Daoy (cell line): ENCODE measurements around the gene NME1. TPM values are rescaled to one million over a fixed set of nuclear protein-coding genes. Genes with fewer than 3 reads are reported as not detected.
"Not testable (repeated sequence)": the region's sequence is repeated elsewhere in the genome, so short reads cannot be mapped to it uniquely, and the experiment has no call there.

Experiments used
- DNase-seq: peaks from one replicate; pipeline ENCODE4 v3.0.0-alpha.2; 2015; ENCODE audit warnings: low read depth
- total RNA-seq: library from RNA; depleted of rRNA; stranded (reverse); fragments of >200 nt; shearing (Covaris generic); gene quantifications from 2 replicates; pipeline ENCODE4 v1.2.3, GENCODE V29; 2014; rRNA removed

Gene NME1
- 318 and 324 TPM in 2 replicates for total RNA-seq

DNA sequence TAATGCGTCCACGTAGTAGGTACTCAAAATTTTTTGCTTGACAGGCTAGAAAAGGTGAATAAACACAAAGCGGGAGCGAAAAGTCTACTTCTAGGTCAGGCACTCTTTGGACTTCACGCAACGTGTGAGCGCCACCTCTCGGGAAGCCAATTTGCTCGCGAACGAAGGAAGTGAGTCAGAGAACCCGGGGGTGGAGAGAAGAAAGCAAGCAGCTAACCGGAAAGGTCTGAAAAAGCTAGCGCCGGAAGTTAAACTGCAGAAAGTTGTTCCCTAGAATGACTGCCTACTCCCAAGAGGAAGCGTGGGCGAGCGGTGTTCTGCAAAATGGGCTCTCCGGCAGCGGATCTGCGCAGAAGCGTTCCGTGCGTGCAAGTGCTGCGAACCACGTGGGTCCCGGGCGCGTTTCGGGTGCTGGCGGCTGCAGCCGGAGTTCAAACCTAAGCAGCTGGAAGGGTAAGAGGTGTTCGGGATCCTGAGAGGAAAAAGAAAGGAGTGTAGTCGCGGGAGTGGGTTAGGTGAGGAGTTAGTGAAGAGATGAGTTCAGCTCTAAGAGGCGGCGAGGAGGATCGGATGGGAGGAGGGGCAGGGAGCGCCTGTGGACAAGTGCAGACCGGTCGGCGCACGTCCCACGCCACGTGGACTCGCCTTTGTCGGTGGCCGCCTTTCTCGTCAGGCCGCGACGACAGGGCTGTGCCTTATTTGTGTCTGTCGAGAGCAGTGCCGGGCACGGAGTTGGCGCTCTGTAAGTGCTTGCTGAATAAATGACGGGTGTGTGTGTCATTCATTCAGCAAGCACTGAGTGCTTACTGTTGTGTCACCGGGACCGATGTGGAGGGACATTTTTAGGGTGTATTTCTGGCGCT, at the start of gene NME1:
Gene NME1 (plus strand): TSS at position 350 of the 863 bp plus-strand sequence. CDS start 2,096 bp downstream, outside the sequence.
- peak; percentile 96 for DNase-seq

DNA sequence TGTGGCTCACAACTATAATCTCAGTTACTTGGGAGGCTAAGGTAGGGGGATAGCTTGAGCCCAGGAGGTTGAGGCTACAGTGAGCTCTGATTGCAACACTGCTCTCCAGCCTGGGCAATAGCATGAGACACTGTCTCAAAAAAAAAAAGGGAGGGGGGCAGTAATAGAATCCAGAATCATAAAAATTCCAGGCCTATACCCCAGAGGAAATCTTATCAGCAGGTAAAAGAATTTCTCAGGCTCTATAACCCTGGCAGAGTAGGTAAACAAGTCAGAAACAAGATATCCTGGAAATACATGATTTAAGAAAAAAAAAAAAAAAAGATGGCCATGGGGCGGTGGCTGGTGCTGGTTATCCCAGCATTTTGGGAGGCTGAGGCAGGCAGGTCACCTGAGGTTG, 45.6 kb upstream of the NME1 start:
- DNase-seq, result no peak

DNA sequence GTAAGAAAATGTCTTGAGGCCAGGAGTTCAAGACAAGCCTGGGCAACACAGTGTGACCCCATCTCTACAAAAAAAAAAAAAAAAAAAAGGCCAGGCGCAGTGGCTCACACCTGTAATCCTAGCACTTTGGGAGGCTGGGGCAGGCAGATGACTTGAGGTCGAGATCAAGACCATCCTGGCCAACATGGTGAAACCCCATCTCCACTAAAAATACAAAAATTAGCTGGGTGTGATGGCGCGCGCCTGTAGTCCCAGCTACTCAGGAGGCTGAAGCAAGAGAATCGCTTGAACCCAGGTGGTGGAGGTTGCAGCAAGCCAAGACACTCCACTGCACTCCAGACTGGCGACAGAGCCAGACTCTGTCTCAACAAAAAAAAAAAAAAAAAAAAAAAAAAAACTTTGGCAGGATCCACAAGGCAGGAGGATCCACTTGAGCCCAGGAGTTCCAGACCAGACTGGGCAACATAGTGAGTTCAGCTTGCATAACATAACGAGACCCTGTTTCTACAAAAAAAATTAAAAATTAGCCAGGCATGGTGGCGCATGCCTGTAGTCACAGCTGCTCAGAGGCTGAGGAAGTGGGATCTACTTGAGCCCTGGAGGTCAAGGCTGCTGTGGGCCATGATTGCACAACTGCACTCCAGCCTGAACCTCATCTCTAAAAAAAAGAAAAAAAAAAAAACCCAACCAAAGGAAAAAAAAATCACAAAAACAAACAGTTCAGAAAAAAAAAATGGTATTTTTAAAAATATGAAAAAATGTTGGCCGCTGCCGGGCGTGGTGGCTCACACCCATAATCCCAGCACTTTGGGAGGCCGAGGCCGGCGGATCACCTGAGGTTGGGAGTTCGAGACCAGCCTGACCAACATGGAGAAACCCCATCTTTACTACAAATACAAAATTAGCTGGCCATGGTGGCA, 40.8 kb upstream of the NME1 start:
- not testable (repeated sequence) for DNase-seq

DNA sequence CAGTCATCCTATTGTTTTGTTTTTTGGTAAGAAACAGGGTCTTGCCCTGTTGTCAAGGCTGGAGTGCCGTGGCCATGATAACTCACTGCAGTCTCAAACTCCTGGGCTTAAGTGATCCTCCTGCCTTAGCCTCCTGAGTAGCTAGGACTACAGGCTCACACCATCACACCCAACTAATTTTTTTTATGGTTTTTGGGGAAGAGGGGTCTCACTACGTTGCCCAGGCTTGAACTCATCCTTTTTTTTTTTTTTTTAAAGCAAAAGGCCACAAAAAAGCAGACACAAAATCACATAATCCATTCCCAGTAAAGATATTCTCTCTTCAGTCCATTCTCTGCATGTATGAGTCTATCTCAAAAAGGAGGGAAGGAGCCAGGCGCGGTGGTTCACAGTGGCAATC, 38.2 kb upstream of the NME1 start:
- DNase-seq, result no peak

DNA sequence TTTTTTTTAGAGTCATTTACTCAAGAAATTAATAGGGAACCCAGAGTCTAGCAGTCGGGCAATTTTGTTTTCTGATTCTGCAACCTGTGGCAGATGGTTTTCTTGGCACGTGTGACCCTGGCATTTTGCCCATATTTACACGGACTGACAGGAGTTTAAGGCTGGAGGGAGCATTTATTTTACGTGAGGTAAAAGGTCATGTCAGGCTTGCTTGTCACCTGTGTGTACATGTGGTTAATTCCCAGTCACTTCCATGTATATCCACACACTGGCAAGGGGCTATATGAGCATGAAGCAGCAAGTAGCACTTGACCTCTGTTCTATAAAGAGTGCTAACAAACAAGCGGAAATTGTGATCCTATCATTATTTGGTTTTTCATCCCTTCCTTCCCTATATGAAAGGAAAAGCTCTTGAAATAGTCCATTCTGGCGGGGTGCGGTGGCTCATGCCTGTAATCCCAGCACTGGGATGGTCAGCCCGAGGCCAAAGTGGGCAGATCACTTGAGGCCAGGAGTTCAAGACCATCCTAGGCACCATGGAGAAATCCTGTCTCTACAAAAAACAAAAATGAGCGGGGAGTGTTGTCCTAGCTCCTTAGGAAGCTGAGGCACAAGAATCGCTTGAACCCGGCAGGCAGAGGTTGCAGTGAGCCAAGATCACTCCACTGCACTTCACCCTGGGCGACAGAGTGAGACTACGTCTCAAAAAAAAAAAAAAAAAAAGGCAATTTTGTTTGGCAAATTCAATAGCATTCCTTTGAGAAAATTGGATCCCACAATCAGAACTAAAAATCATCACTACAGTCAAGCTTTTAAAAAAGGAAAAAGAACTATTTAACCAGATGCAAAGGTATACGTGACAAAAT, 34.8 kb upstream of the NME1 start:
- DNase-seq, result no peak

DNA sequence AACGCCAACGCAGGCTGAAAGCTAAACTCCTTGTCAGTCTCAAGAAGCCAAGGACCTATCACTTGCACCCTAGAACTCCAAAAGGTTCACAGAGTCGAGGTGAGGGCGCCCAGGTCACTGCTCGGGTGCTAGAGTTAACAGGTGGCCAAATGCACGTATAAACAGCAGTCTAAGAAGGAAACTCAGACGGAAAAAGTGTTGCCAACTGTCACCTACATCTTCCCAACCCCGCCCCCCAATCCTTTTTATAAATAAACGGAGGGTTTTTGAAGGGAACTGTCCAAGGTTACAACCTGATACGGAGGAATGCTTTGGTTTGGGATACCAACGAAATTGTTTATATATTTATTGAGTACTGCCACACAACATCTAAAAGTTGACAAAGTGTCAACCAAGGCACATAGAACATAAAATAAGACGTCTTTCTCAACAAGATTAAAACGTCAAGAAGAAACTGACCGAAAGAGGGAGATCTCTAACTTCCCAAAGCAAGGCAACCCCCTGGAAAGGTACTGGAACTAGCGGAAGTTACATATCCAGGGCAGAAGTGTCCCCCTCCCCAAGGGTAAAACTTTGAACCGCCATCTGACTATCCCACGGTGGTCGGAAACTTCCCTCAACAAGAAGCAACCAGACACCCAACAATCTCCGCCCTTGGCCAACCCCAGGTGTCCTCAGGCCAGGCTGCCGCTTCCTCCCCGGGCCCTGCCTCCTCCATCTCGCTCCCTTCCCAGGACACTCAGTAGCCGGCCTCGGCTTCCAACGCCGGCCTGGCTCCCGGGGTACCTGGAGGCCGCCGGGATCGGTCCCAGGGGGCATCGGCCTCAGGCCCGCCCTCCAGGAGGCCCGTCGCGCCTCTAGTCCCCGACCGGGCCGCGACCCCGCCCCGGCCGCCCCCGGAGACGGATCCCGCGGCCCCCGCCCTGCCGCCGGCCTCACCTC, 33.7 kb upstream of the NME1 start:
- DNase-seq, result peak; percentile 42

DNA sequence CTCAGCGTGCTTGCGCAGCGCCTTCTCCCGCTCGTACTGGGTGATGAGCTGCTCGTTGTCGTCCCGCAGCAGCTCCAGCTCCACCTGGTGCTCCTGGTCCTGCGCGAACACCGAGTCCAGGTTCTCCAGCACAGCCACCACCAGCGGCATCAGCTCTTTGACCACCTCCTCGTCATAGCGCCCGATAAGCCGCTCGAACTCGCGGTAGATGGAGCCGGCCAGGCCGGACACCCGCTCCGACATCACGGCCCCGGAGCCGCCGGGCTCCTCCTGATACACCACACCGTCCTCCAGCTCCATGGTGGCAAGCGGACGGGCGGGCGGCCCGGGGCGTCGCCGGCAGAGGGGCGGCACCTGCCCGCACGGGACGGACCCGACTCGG, 33.0 kb upstream of the NME1 start:
- peak; percentile 41 for DNase-seq

DNA sequence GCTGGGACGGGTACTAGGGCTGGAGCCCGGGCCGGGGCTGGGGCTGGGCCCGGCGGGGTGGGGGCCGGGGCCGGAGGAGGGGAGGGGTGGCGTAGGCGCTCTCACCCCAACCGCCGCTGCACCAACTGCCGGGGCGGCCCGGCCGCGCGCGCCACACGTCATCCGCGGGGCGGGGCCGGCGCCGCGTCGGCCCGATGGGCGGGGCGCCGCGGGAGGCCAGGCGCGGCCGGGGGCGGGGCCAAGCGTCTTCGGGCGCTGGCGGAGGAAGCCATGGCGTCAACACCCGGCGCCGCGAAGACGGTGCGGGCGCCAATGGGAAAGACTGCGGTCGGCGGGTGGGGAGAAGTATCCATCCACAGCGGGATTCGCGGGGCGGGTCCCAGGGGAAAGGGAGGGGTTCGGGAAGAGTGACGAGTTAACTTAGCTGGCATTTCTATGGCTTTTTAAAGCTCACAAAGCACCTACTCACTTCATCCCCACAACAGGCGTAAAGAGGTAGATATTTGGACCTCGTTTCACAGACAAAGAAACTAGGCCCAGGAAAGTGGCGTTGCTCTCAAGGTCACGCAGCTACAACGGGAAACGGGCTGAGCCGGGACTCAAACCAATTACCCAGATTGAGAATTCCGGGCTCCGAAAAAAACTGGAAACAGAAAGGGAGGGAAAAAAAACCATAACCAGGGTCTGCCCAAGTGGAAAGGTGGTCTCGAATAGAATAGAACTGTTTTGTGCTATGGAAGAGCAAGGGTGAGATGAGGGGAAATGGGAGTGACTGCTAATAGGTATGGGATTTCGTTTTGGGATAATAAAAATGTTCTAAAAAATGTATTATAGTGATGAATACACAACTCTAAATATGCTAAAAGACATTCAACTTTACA, 32.4 kb upstream of the NME1 start, which contains the start of gene SPAG9:
Gene SPAG9 (minus strand): TSS at position 130 of the 881 bp plus-strand sequence. CDS start 212 bp downstream, outside the sequence.
- peak; percentile 96 for DNase-seq

DNA sequence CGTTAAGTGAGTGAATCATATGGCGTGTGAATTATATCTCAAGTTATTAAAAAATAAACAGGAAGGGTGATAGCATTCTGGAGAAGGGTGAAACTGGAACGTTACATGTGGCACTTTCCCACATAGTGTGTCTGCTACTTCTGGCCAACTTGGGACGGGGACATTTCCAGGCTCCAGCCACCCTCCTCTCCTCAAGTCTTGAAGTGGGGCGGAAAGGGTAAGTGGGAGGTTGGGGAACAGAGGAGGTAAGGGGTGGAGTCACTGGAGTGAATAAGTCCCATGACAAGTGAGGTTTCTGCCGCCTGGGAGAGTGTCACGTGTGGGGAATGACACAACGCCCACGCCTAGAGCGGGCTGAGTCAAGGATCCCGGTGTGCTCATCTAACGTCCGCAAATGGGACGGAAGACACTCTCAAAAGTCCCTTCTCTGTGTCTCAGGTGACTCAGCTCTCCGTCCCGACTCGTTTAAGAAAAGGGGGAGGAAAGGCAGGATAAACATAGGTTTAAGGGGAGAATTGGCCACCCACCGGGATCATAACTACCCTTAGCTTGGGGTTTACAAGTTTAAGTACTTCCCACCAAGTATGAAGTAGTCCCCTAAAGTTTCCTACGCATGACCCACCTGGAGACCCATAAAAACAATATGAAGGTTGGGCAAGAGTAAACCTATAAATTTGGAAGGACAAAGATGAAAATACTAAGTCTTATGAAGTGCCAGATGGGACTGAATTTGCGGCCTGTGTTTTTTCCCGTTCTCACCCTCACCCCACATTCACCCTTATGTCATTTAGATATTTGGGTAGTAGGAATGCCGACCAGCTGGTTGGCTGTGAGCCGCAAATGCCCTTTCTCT, 31.5 kb upstream of the NME1 start:
- DNase-seq, result peak; percentile 97

DNA sequence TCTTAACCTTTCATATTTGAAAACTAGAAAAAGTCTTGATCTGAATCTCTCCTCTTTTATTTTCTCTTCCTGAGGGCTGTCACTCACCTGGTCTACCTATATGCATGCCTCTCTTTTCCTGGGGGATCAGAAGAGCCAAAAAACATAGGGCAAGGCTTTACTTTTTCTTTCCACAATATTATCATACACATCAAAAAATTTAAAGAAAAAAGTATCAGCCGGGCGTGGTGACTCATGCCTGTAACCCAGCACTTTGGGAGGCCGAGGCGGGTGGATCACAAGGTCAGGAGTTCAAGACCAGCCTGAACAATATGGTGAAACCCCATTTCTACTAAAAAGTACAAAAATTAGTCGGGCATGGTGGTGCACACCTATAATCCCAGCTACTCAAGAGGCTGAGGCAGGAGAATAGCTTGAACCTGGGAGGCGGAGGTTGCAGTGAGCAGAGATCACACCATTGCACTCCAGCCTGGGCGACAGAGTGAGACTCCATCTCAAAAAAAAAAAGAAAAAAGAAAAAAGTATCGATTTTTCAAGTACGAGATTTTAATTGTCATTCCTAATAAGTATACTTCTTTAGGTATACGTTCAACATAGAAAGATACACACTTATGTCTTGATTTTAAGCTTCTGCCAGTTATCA, 30.8 kb upstream of the NME1 start:
- DNase-seq, result not testable (repeated sequence)

DNA sequence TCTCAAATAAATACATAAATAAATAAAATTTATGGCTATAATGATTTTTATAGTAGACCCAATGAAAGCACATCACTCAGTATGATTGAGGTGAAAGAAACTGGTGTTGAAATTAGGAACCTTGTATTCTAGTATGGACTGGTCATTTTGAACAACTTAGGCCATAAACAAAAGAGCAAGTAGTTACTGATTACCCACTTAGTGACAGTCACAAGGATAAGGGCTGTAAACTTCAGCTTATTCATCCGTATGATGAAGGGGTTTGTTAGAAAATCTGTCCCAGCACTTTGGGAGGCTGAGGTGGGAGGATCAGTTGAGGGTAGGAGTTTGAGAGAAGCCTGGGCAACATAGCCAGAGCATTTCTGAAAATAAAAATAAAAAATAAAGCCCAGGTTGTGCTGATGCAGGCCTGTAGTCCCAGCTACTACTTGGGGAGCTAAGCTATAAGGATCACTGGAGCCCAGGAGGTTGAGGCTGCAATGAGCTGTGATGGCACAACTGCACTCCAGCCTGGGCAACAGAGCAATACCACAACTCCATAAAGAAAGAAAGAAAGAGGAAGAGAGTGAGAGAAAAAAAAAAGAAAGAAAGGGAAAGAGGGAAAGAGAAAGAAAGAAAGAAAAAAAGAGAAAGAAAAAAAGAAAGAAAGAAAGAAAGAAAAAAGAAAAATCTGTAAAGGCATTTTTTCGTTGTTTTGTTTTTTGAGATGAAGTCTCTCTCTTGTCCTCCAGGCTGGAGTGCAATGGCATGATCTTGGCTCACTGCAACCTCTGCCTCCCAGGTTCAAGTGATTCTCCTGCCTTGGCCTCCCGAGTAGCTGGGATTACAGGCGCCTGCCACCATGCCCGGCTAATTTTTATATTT, 28.5 kb upstream of the NME1 start:
- no peak for DNase-seq

DNA sequence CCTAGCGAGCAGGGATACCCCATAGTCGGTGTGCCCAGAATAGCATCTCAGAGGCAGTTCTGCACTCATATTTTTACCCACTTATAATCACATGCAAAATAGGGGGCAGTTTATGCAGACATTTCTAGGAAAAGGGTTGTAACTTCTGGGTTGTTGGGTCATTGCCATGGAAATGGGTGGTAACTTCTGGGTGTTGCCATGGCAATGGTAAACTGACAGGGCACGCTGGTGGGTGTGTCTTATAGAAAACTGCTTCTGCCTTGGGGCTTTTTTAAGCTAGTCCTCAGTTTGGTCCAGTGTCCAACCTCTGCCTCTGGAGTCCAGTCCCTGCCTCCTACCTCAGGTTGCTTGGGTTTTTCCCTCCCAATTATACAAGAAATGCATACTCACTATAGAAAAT, 25.3 kb upstream of the NME1 start:
- DNase-seq, result peak; percentile 9

DNA sequence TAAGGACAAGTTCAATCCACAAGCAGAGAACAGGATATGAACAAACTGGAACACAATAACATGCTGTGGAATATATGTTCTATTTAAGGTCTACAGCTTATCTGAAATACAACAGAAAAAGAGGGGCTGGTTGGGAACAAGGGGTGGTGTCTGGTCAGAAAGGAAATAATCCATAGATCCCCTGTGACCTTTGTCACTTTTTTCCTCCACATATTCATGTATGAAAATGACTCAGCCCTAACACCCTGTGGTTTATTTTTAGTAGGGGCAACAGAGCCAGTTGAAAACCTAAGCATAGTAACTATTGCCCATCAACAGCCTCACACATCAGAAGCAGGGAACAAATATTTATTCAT, 20.4 kb upstream of the NME1 start:
- DNase-seq, result peak; percentile 13

DNA sequence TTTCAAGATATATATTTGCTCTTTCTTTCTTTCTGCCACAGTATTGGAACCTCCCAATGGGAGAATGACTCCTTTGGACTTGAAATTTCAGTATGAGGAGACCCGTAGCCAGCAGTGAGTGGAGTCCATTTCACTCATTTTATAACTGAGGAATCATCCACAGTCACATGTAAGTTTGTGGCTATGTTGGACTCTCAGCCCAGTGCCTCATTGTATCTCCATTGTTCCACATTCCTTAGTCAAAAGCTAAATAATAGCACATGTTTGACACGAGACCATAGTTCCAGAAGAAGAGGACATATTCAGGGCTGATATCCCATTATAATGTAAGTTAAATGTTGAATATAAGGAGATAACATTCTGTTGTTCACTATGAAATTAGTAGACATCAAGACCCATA, 20.0 kb upstream of the NME1 start:
- no peak for DNase-seq

DNA sequence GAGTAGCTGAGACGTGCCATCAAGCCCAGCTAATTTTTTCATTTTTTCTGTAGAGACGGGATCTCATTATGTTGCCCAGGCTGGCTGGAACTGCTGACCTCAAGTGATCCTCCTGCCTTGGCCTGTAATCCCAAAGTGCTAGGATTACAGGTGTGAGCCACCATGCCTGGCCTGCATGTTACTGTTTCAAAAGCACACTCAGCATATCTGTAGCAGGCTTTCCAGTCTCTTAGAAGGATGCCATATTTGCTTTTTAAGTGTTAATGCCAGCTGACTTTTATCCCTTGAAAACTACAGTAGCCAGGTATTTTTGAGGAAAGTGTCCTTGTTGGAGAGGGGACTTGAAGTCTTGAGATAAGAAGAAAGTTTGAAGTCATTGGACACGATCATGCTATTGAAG, 17.4 kb upstream of the NME1 start:
- DNase-seq, result no peak

DNA sequence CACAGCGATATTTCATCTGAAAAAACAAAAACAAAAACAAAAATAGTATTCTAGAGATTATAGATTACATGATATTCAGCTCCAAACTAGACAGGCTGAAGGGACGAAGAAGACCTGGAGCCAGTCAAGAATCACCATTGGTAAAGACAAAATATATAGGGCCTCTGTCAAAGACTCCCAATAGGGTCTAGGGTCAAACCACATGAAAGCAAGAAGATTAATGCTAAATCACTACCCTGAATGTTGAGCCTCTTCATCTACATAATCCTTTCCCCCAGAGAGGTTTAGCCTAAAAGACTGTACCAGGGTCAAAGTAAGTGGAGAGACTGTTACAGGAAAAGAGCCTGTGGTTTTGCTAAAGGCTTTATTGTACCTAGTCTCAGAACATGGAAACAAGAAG, 10.8 kb upstream of the NME1 start:
- no peak for DNase-seq
